ENCODE measurements around the gene VARS2.
"Not testable (repeated sequence)": the region's sequence is repeated elsewhere in the genome, so short reads cannot be mapped to it uniquely, and the experiment has no call there.

The VARS2 gene

GRCh38 chr6:30962716-30963115, 48.7 kb downstream of the VARS2 start:
- DNase-seq (ENCODE audit: low spot score), result no peak

GRCh38 chr6:30963641-30964040, 49.6 kb downstream of the VARS2 start:
- no peak for DNase-seq (ENCODE audit: low spot score)

- no peak for DNase-seq (ENCODE audit: low spot score)
These were observed 50.0 kb downstream of the VARS2 start for GRCh38 chr6:30964075-30964474.

- DNase-seq (ENCODE audit: low spot score), result no peak
These were observed 51.1 kb downstream of the VARS2 start for GRCh38 chr6:30965140-30965601.

GRCh38 chr6:30966154-30966553, 52.1 kb downstream of the VARS2 start:
- no peak for DNase-seq (ENCODE audit: low spot score)

- DNase-seq (ENCODE audit: low spot score), result not testable (repeated sequence)
These were observed 55.1 kb downstream of the VARS2 start for GRCh38 chr6:30969171-30969570.

GRCh38 chr6:30970946-30971345, 56.9 kb downstream of the VARS2 start:
- no peak for DNase-seq (ENCODE audit: low spot score)

- no peak for DNase-seq (ENCODE audit: low spot score)
These were observed 58.8 kb downstream of the VARS2 start for GRCh38 chr6:30972816-30973215.

- no peak for DNase-seq (ENCODE audit: low spot score)
These were observed 60.6 kb downstream of the VARS2 start for GRCh38 chr6:30974490-30975252.

All from GM03348 (cell line).